HepG2 (cell line): Measurements from ENCODE around the gene POFUT1. TPM values are rescaled to one million over a fixed set of nuclear protein-coding genes. Genes with fewer than 3 reads are reported as not detected.

Experiments used
- MAX ChIP-seq: IDR thresholded peaks from 2 replicates; pipeline ENCODE4 v1.6.1; 2012; ENCODE audit warnings: inconsistent platforms
- NR0B2 ChIP-seq: sonication (generic); formaldehyde crosslinking; IDR thresholded peaks from 2 replicates; pipeline ENCODE4 v1.4.0; 2020; ENCODE audit warnings: mild to moderate bottlenecking, missing genetic modification reagents
- PAX8 ChIP-seq: sonication (generic); formaldehyde crosslinking; IDR thresholded peaks from 2 replicates; pipeline ENCODE4 v1.8.0; 2022; ENCODE audit warnings: mild to moderate bottlenecking, missing genetic modification reagents, borderline replicate concordance
- PRDM15 ChIP-seq: sonication (generic); formaldehyde crosslinking; IDR thresholded peaks from 2 replicates; pipeline ENCODE4 v1.4.0; 2020; ENCODE audit warnings: missing genetic modification reagents
- PRDM4 ChIP-seq: sonication (generic); formaldehyde crosslinking; IDR thresholded peaks from 2 replicates; pipeline ENCODE4 v1.9.0; 2021; ENCODE audit warnings: missing genetic modification reagents, borderline replicate concordance
- RBAK ChIP-seq: sonication (generic); formaldehyde crosslinking; IDR thresholded peaks from 2 replicates; pipeline ENCODE4 v1.5.1; 2020; ENCODE audit warnings: mild to moderate bottlenecking, missing genetic modification reagents
- RFXANK ChIP-seq: IDR thresholded peaks from 2 replicates; pipeline ENCODE4 v1.6.1; 2016
- ZBTB10 ChIP-seq: sonication (generic); formaldehyde crosslinking; IDR thresholded peaks from 2 replicates; pipeline ENCODE4 v1.4.0; 2020; ENCODE audit warnings: missing genetic modification reagents, borderline replicate concordance
- ZNF3 ChIP-seq: IDR thresholded peaks from 2 replicates; pipeline ENCODE4 v1.7.0; 2017; ENCODE audit warnings: inconsistent platforms
- ZNF501 ChIP-seq: sonication (generic); formaldehyde crosslinking; IDR thresholded peaks from 2 replicates; pipeline ENCODE4 v1.5.1; 2020; ENCODE audit warnings: mild to moderate bottlenecking, moderate library complexity, missing genetic modification reagents
- ZNF619 ChIP-seq: sonication (generic); formaldehyde crosslinking; IDR thresholded peaks from 2 replicates; pipeline ENCODE4 v1.4.0; 2020; ENCODE audit warnings: mild to moderate bottlenecking, missing genetic modification reagents
- ZNF780A ChIP-seq: sonication (generic); formaldehyde crosslinking; IDR thresholded peaks from 2 replicates; pipeline ENCODE4 v1.8.0; 2022; ENCODE audit warnings: mild to moderate bottlenecking, missing genetic modification reagents, moderate library complexity
- polyA plus RNA-seq, 8 experiments: library from polyadenylated mRNA; depleted of rRNA in 3 of 8; stranded (reverse) in 7 of 8; unstranded in 1 of 8; fragments of >200 nt; fragmentation: Illumina TruSeq in 4 of 8; extraction: Trizol in 4 of 8; gene quantifications; 2 replicates each; pipeline versions ENCODE4 v1.2.1 to v1.2.3, GENCODE V29; 2011 to 2016; ENCODE audit warnings: low read depth in 4 of 8, missing spikeins in 1 of 8, mixed read lengths in 1 of 8; ENCODE audit not compliant: insufficient read depth in 1 of 8
- total RNA-seq, 5 experiments: library from RNA; depleted of rRNA; stranded (reverse); fragments of >200 nt; fragmentation: Illumina TruSeq; extraction: Trizol; gene quantifications; 2 replicates each; pipeline ENCODE4 v1.2.3, GENCODE V29; 2016; ENCODE audit warnings: low read depth in 1 of 5
- TF ChIP-seq, protein P1 (sequence below): sonication (generic); formaldehyde crosslinking; IDR thresholded peaks from 2 replicates; pipeline ENCODE4 v1.8.1; 2022; ENCODE audit warnings: low read depth, mild to moderate bottlenecking, missing genetic modification reagents
- TF ChIP-seq, protein P2 (sequence below): sonication (generic); formaldehyde crosslinking; IDR thresholded peaks from 2 replicates; pipeline ENCODE4 v1.5.0; 2020; ENCODE audit warnings: missing genetic modification reagents

The POFUT1 gene
- total and polyA plus RNA-seq, 2 of the 13 experiments (the other 11 are each of a cell fraction or from before 2014, with no cell fraction given), result 35.5 to 58.3 TPM

GRCh38 chr20:32206760-32207625 is 687 bp upstream of the POFUT1 start (continued):
- TF ChIP-seq PAX8 (CRISPR knock-in tag), result no peak
- TF ChIP-seq, protein P1, sequence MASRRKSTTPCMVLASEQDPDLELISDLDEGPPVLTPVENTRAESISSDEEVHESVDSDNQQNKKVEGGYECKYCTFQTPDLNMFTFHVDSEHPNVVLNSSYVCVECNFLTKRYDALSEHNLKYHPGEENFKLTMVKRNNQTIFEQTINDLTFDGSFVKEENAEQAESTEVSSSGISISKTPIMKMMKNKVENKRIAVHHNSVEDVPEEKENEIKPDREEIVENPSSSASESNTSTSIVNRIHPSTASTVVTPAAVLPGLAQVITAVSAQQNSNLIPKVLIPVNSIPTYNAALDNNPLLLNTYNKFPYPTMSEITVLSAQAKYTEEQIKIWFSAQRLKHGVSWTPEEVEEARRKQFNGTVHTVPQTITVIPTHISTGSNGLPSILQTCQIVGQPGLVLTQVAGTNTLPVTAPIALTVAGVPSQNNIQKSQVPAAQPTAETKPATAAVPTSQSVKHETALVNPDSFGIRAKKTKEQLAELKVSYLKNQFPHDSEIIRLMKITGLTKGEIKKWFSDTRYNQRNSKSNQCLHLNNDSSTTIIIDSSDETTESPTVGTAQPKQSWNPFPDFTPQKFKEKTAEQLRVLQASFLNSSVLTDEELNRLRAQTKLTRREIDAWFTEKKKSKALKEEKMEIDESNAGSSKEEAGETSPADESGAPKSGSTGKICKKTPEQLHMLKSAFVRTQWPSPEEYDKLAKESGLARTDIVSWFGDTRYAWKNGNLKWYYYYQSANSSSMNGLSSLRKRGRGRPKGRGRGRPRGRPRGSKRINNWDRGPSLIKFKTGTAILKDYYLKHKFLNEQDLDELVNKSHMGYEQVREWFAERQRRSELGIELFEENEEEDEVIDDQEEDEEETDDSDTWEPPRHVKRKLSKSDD (CRISPR knock-in tag), result no peak
- no peak for TF ChIP-seq ZNF3 (CRISPR knock-in tag)
- no peak for TF ChIP-seq RFXANK (CRISPR knock-in tag)
- TF ChIP-seq NR0B2 (CRISPR knock-in tag), result no peak
- no peak for TF ChIP-seq PRDM15 (CRISPR knock-in tag)
- TF ChIP-seq ZNF780A (CRISPR knock-in tag), result no peak
- TF ChIP-seq ZNF501 (CRISPR knock-in tag), result no peak
- no peak for TF ChIP-seq PRDM4
- no peak for TF ChIP-seq ZNF619 (CRISPR knock-in tag)
- no peak for TF ChIP-seq MAX
- TF ChIP-seq ZBTB10 (CRISPR knock-in tag), result 0 out of 2 replicates have a peak, but pooled peaks have one; percentile 17
- TF ChIP-seq, protein P2, sequence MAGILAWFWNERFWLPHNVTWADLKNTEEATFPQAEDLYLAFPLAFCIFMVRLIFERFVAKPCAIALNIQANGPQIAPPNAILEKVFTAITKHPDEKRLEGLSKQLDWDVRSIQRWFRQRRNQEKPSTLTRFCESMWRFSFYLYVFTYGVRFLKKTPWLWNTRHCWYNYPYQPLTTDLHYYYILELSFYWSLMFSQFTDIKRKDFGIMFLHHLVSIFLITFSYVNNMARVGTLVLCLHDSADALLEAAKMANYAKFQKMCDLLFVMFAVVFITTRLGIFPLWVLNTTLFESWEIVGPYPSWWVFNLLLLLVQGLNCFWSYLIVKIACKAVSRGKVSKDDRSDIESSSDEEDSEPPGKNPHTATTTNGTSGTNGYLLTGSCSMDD (CRISPR knock-in tag), result 0 out of 2 replicates have a peak, but pooled peaks have one; percentile 60
- TF ChIP-seq RBAK (CRISPR knock-in tag), result no peak
